ENCODE results near the gene TMTC1.

TMTC1 gene

DNA sequence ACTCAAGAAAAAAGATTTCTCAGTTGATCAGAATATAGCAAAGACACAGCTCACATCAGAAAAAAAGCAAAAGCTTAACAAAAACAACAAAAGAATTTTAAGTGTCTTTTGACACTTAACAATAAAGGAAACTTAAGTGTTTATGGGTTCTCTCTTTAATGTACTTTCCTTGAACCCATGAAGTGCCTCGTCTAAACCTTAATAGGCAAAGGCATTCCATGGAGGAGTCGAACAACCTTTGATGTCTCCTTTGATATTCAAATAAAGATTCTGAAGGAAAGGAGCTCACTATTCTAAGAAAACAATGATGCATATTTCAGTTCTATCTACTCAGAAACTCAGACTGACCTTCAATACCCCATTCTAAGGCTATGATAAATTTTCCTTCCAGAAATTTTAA is 116.7 kb downstream of the TMTC1 start:
- H3K4me3 ChIP-seq (ENCODE audit: low read depth, low read length): no peak overlapping the region
- H3K27me3 ChIP-seq: no peaks in the 10 kb centered on the region
- no peak for DNase-seq
- H3K36me3 ChIP-seq: no peaks in the 10 kb centered on the region
- H3K4me1 ChIP-seq: no peaks in the 10 kb centered on the region
- no peaks in the 10 kb centered on the region for H3K9me3 ChIP-seq
- TF ChIP-seq, protein P1, sequence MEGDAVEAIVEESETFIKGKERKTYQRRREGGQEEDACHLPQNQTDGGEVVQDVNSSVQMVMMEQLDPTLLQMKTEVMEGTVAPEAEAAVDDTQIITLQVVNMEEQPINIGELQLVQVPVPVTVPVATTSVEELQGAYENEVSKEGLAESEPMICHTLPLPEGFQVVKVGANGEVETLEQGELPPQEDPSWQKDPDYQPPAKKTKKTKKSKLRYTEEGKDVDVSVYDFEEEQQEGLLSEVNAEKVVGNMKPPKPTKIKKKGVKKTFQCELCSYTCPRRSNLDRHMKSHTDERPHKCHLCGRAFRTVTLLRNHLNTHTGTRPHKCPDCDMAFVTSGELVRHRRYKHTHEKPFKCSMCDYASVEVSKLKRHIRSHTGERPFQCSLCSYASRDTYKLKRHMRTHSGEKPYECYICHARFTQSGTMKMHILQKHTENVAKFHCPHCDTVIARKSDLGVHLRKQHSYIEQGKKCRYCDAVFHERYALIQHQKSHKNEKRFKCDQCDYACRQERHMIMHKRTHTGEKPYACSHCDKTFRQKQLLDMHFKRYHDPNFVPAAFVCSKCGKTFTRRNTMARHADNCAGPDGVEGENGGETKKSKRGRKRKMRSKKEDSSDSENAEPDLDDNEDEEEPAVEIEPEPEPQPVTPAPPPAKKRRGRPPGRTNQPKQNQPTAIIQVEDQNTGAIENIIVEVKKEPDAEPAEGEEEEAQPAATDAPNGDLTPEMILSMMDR (IDR thresholded peaks at IDR 0.05; ENCODE audit: low read depth, low read length): no peak

GRCh38 chr12:29665107-29665506 is 118.6 kb downstream of the TMTC1 start:
- H3K4me1 ChIP-seq: no peaks in the 10 kb centered on the region
- TF ChIP-seq, protein P1 (IDR thresholded peaks at IDR 0.05; ENCODE audit: low read depth, low read length): no peak
- no peak for DNase-seq
- H3K4me3 ChIP-seq (ENCODE audit: low read depth, low read length): no peak overlapping the region
- H3K36me3 ChIP-seq: no peaks in the 10 kb centered on the region
- no peaks in the 10 kb centered on the region for H3K27me3 ChIP-seq
- H3K9me3 ChIP-seq: no peaks in the 10 kb centered on the region

DNA sequence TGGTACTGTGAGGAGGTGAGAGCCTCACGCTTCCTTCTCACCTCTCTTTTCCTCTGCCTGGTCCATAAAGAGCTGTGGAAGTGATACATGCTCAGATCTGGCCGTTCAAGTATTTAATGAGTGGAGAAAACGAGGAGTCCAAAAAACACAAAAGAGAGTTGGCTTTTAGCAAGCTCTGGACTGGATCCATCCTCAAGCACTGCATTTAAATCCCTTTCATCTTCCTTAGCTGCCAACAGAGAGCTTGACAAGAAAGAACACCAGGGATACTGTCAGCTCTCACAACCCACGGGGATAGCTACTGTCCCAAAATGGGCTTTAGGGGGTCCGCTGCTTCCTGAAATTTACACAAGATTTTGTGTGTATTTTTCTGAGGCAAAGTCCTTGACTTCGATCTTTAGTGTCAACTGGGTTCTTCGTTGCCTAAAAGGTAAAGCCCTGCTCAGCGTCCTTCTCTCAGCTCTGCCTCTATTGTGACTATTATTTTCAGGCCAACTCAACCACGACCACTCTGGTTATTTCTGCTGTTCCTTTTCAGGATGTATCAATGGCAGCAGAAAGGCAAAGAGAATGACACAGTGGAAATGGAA is 120.9 kb downstream of the TMTC1 start:
- no peaks in the 10 kb centered on the region for H3K27me3 ChIP-seq
- H3K36me3 ChIP-seq: no peaks in the 10 kb centered on the region
- no peaks in the 10 kb centered on the region for H3K4me1 ChIP-seq
- H3K4me3 ChIP-seq (ENCODE audit: low read depth, low read length): no peak overlapping the region
- TF ChIP-seq, protein P1 (IDR thresholded peaks at IDR 0.05; ENCODE audit: low read depth, low read length): no peak
- no peaks in the 10 kb centered on the region for H3K9me3 ChIP-seq
- DNase-seq: no peak

DNA sequence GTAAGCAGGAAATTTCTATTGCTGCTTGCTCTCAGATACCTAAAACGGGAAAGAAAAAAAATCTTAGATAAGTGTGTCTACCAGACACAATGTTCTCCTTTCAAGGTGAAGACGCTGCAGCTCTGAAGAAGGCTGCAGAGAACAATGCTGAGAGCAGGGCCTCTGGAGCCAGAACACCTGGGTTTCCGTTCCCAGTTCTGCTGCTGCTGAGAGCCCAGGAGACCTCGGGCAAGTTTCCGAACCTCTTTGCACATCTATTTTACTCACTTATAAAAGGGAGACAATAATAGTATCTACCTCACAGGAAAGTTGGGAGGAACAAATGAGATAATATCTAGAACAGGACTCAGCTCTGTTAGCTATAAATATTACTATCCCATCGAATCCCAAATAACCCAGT is 122.9 kb downstream of the TMTC1 start:
- DNase-seq: no peak
- Histone ChIP-seq H3K4me3 (ENCODE audit: low read depth, low read length) (no peak overlapping the region), H3K4me1 (no peaks in the 10 kb centered on the region), H3K36me3 (no peaks in the 10 kb centered on the region), H3K9me3 (no peaks in the 10 kb centered on the region), H3K27me3 (no peaks in the 10 kb centered on the region)
- TF ChIP-seq, protein P1 (IDR thresholded peaks at IDR 0.05; ENCODE audit: low read depth, low read length): no peak

- DNase-seq: no peak
These were observed 126.8 kb downstream of the TMTC1 start for GRCh38 chr12:29656762-29657538.

More at GRCh38 chr12:29656762-29657538, 126.8 kb downstream of the TMTC1 start:
- TF ChIP-seq, protein P1 (IDR thresholded peaks at IDR 0.05; ENCODE audit: low read depth, low read length): no peak
- Histone ChIP-seq H3K27me3 (no peaks in the 10 kb centered on the region), H3K36me3 (no peaks in the 10 kb centered on the region), H3K4me1 (no peaks in the 10 kb centered on the region; the same call in 1 of the 2 replicates), H3K4me3 (ENCODE audit: low read depth, low read length) (no peak overlapping the region), H3K9me3 (no peaks in the 10 kb centered on the region)

Data from BE2C (cell line).